Coronary artery (tissue), 2 donors: ENCODE measurements around the gene AURKA.

ENCODE experiments used
- DNase-seq: peaks from one replicate; pipeline ENCODE4 v3.0.0-alpha.2; 2017; ENCODE audit warnings: low spot score
- H3K27ac ChIP-seq, 2 donors: fragments of 200-600 bp; sonication (generic); one replicate each; pipeline ENCODE4 v1.5.1; 2016 to 2019
- H3K4me3 ChIP-seq: fragments of 200-600 bp; sonication (generic); 2 replicates; pipeline ENCODE4 v1.5.1; 2016; ENCODE audit warnings: mild to moderate bottlenecking, moderate library complexity
- TF ChIP-seq, protein P1 (sequence below): fragments of 200-600 bp; sonication (generic); IDR thresholded peaks from one replicate; pipeline ENCODE4 v1.5.1; 2019; ENCODE audit warnings: antibody characterized with exemption

AURKA gene

DNA sequence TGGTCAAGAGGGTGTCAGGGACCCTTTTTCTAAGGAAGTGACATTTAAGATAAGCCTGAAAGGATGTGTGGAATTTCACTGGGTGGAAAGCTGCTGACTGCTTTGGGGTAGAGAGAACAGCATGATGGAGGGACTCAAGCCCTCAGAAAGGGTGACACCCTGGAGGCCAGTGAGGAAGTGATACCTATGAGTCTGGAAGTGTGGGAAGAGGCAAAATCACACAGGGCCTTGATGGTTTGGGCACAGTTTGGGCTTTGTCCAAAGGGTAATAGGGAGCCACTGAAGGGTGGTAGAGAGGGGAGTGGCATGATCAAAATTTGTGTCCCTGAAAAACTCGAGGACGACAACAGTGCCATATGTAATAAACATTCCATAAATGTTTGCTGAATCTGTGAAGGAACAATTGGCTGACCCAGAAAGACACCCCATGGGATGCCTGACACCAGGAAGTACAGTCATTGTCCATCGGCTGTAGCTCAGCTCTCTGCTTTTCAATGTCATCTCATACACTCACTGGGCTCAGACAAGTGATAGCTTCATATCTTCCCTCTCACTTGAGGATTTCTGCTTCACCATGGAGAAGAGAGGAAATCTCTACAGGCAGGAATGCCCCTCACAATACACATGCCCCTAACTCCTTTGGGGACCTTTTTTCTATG is 41.3 kb upstream of the AURKA start:
- TF ChIP-seq, protein P1, sequence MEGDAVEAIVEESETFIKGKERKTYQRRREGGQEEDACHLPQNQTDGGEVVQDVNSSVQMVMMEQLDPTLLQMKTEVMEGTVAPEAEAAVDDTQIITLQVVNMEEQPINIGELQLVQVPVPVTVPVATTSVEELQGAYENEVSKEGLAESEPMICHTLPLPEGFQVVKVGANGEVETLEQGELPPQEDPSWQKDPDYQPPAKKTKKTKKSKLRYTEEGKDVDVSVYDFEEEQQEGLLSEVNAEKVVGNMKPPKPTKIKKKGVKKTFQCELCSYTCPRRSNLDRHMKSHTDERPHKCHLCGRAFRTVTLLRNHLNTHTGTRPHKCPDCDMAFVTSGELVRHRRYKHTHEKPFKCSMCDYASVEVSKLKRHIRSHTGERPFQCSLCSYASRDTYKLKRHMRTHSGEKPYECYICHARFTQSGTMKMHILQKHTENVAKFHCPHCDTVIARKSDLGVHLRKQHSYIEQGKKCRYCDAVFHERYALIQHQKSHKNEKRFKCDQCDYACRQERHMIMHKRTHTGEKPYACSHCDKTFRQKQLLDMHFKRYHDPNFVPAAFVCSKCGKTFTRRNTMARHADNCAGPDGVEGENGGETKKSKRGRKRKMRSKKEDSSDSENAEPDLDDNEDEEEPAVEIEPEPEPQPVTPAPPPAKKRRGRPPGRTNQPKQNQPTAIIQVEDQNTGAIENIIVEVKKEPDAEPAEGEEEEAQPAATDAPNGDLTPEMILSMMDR: no peak
- Histone ChIP-seq H3K4me3 (no peak overlapping the region), H3K27ac (no peak overlapping the region)
- DNase-seq: no peak

DNA sequence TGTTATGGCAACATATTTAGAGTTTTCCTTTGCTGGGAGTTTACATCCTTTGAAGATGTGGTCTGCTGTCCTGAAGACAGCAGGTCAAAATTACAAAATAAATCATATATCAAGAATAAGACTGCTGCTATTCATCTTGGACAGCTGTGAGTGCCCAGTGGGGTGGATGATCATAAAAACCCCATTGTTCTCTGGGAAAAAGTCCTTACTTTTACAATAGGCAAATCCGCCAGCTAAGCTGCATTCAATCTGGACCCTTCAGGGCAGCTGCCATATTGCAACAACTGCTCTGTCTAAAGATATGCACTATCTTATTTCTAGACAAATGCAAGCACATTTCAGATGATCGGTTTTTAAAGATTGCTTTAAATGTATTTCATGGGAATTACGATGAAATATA is 39.5 kb upstream of the AURKA start:
- no peak overlapping the region for H3K4me3 ChIP-seq
- no peak for DNase-seq
- no peak overlapping the region for H3K27ac ChIP-seq
- TF ChIP-seq, protein P1: no peak

- Histone ChIP-seq H3K4me3 (no peak overlapping the region), H3K27ac (no peak overlapping the region)
- TF ChIP-seq, protein P1: no peak
- no peak for DNase-seq
These were observed 38.9 kb upstream of the AURKA start for GRCh38 chr20:56430957-56431356.

GRCh38 chr20:56430461-56430860 is 38.4 kb upstream of the AURKA start:
- TF ChIP-seq, protein P1: no peak
- Histone ChIP-seq H3K4me3 (no peak overlapping the region), H3K27ac (no peak overlapping the region)
- no peak for DNase-seq

GRCh38 chr20:56429941-56430340 is 37.9 kb upstream of the AURKA start:
- no peak overlapping the region for H3K27ac ChIP-seq
- TF ChIP-seq, protein P1: no peak
- H3K4me3 ChIP-seq: no peak overlapping the region
- DNase-seq: no peak

- no peak for DNase-seq
- H3K4me3 ChIP-seq: no peak overlapping the region
- no peak overlapping the region for H3K27ac ChIP-seq
- TF ChIP-seq, protein P1: no peak
These were observed 37.5 kb upstream of the AURKA start for GRCh38 chr20:56429502-56429901.

GRCh38 chr20:56428881-56429280 is 36.9 kb upstream of the AURKA start:
- H3K4me3 ChIP-seq: no peak overlapping the region
- no peak overlapping the region for H3K27ac ChIP-seq
- DNase-seq: no peak
- TF ChIP-seq, protein P1: no peak
